GM18526 (cell line): ENCODE measurements around the gene PLEKHH3.

ENCODE experiments used
- POLR2A ChIP-seq: IDR thresholded peaks from 3 replicates; pipeline ENCODE4 v1.6.1; 2011; ENCODE audit not compliant: insufficient read length; ENCODE audit errors: extremely low read depth

Gene PLEKHH3

GRCh38 chr17:42676424-42677011 is at the start of gene PLEKHH3:
PLEKHH3 (minus strand) TSS chr17:42676994; CDS start chr17:42676563, 431 bp downstream.
- TF ChIP-seq POLR2A = peak; percentile 54

- TF ChIP-seq POLR2A = no peak
Measured at GRCh38 chr17:42725143-42725542, 48.3 kb upstream of the PLEKHH3 start.

GRCh38 chr17:42723636-42724035 is 46.8 kb upstream of the PLEKHH3 start:
- no peak for TF ChIP-seq POLR2A

- TF ChIP-seq POLR2A = no peak
Measured at GRCh38 chr17:42720996-42721583, 44.3 kb upstream of the PLEKHH3 start.

- no peak for TF ChIP-seq POLR2A
Measured at GRCh38 chr17:42709561-42709960, 32.8 kb upstream of the PLEKHH3 start.

GRCh38 chr17:42708588-42708987 is 31.8 kb upstream of the PLEKHH3 start:
- TF ChIP-seq POLR2A = no peak

GRCh38 chr17:42706732-42707131 is 29.9 kb upstream of the PLEKHH3 start:
- TF ChIP-seq POLR2A = no peak

- no peak for TF ChIP-seq POLR2A
Measured at GRCh38 chr17:42704837-42705494, 28.2 kb upstream of the PLEKHH3 start.

- TF ChIP-seq POLR2A = no peak
Measured at GRCh38 chr17:42704490-42704836, 27.7 kb upstream of the PLEKHH3 start.

- TF ChIP-seq POLR2A = no peak
Measured at GRCh38 chr17:42702446-42702845, 25.7 kb upstream of the PLEKHH3 start.

GRCh38 chr17:42700586-42701289 is 23.9 kb upstream of the PLEKHH3 start:
- TF ChIP-seq POLR2A = no peak

GRCh38 chr17:42699415-42699740 is 22.6 kb upstream of the PLEKHH3 start:
- no peak for TF ChIP-seq POLR2A

GRCh38 chr17:42698736-42699414 is 22.1 kb upstream of the PLEKHH3 start:
- no peak for TF ChIP-seq POLR2A

GRCh38 chr17:42697108-42697811 is 20.5 kb upstream of the PLEKHH3 start:
- no peak for TF ChIP-seq POLR2A

- no peak for TF ChIP-seq POLR2A
Measured at GRCh38 chr17:42695500-42695899, 18.7 kb upstream of the PLEKHH3 start.
